ENCODE data around the gene NSF.
"Not testable (repeated sequence)": the region's sequence is repeated elsewhere in the genome, so short reads cannot be mapped to it uniquely, and the experiment has no call there.

NSF gene

GRCh38 chr17:46764709-46765401 is 174.4 kb downstream of the NSF start:
- TF ChIP-seq CTCF (IDR thresholded peaks at IDR 0.05; ENCODE audit: low read depth, low read length), result no peak

GRCh38 chr17:46765453-46765852 is 175.0 kb downstream of the NSF start:
- no peak for TF ChIP-seq CTCF (IDR thresholded peaks at IDR 0.05; ENCODE audit: low read depth, low read length)

More at GRCh38 chr17:46764709-46765401, 174.4 kb downstream of the NSF start:
- H3K4me3 ChIP-seq (ENCODE audit: low read depth, low read length), result no peak overlapping the region

GRCh38 chr17:46766493-46767491 is 176.3 kb downstream of the NSF start:
- no peak for TF ChIP-seq CTCF (IDR thresholded peaks at IDR 0.05; ENCODE audit: low read depth, low read length)
- H3K4me3 ChIP-seq (ENCODE audit: low read depth, low read length), result no peak overlapping the region

More at GRCh38 chr17:46765453-46765852, 175.0 kb downstream of the NSF start:
- no peak overlapping the region for H3K4me3 ChIP-seq (ENCODE audit: low read depth, low read length)

GRCh38 chr17:46768540-46768870 is 178.0 kb downstream of the NSF start:
- TF ChIP-seq CTCF (IDR thresholded peaks at IDR 0.05; ENCODE audit: low read depth, low read length), result no peak
- H3K4me3 ChIP-seq (ENCODE audit: low read depth, low read length), result no peak overlapping the region

GRCh38 chr17:46768896-46769295 is 178.4 kb downstream of the NSF start:
- H3K4me3 ChIP-seq (ENCODE audit: low read depth, low read length), result not testable (repeated sequence)

- no peak overlapping the region for H3K4me3 ChIP-seq (ENCODE audit: low read depth, low read length)
- no peak for TF ChIP-seq CTCF (IDR thresholded peaks at IDR 0.05; ENCODE audit: low read depth, low read length)
These were observed 179.3 kb downstream of the NSF start for GRCh38 chr17:46769531-46770438.

- no peak overlapping the region for H3K4me3 ChIP-seq (ENCODE audit: low read depth, low read length)
- no peak for TF ChIP-seq CTCF (IDR thresholded peaks at IDR 0.05; ENCODE audit: low read depth, low read length)
These were observed 180.0 kb downstream of the NSF start for GRCh38 chr17:46770439-46770817.

Measured in WI38 (cell line).